Measurements from ENCODE around the gene ZNF835.

Gene ZNF835

GRCh38 chr19:56661248-56661647, 10.3 kb downstream of the ZNF835 start:
- DNase-seq: no peak

GRCh38 chr19:56660381-56661107, 11.0 kb downstream of the ZNF835 start:
- no peak for DNase-seq

- DNase-seq: no peak
Observed at GRCh38 chr19:56654151-56654550, 17.4 kb downstream of the ZNF835 start.

- DNase-seq: no peak
Observed at GRCh38 chr19:56643460-56643955, 28.0 kb downstream of the ZNF835 start.

GRCh38 chr19:56642711-56643459, 28.7 kb downstream of the ZNF835 start, which contains the start of gene SMIM17:
Gene SMIM17, plus strand, starts transcription at chr19:56643159. Its CDS starts 2,509 bp downstream, at chr19:56645668.
- DNase-seq: no peak

GRCh38 chr19:56639217-56639616, 32.3 kb downstream of the ZNF835 start:
- no peak for DNase-seq

GRCh38 chr19:56637976-56638555, 33.5 kb downstream of the ZNF835 start:
- no peak for DNase-seq

GRCh38 chr19:56633021-56633420, 38.5 kb downstream of the ZNF835 start:
- no peak for DNase-seq

GRCh38 chr19:56625708-56626107, 45.8 kb downstream of the ZNF835 start:
- no peak for DNase-seq

- no peak for DNase-seq
Observed at GRCh38 chr19:56623006-56623405, 48.6 kb downstream of the ZNF835 start.

GRCh38 chr19:56622374-56622773, 49.2 kb downstream of the ZNF835 start:
- DNase-seq: no peak

GRCh38 chr19:56619121-56619520, 52.4 kb downstream of the ZNF835 start:
- no peak for DNase-seq

GRCh38 chr19:56617531-56617930, 54.0 kb downstream of the ZNF835 start:
- DNase-seq: no peak

- no peak for DNase-seq
Observed at GRCh38 chr19:56613639-56614038, 57.9 kb downstream of the ZNF835 start.

GRCh38 chr19:56612737-56613136, 58.8 kb downstream of the ZNF835 start:
- DNase-seq: no peak
